HepG2 (cell line): ENCODE results near the gene SSBP2. TPM values are rescaled to one million over a fixed set of nuclear protein-coding genes. Genes with fewer than 3 reads are reported as not detected.

ENCODE experiments used
- ATAC-seq: fragments of 200-7000 bp; cut with Tn5 transposase; 3 replicates; pipeline ENCODE4 v1.9.1; 2020; ENCODE audit warnings: mild to moderate bottlenecking, moderate library complexity
- BruUV-seq: library from RNA; stranded (reverse); fragments of 400-500 nt; replicated peaks from 2 replicates; lab custom pipeline; 2021; lab: Mats Ljungman, UMichigan
- CTCF ChIA-PET: fragments of 300-600 bp; formaldehyde crosslinking; extraction: SDS; loops from one replicate; lab custom pipeline; 2021; ENCODE audit warnings: low total read pairs, inconsistent platforms, low intra/inter-chr PET ratio; lab: Yijun Ruan, JAX
- POLR2A ChIA-PET: fragments of 350-600 bp; sonication (Branson Sonifier 250); formaldehyde crosslinking; loops from one replicate; lab custom pipeline; 2020; ENCODE audit warnings: antibody characterized with exemption, inconsistent platforms; lab: Yijun Ruan, JAX
- DNase-seq: peaks from one replicate; pipeline ENCODE4 v3.0.0-alpha.2; 2015; ENCODE audit warnings: low spot score
- FAIRE-seq: peaks from 3 replicates; lab custom pipeline; 2011; peaks lifted over from hg19 to GRCh38; lab: Jason Lieb, UNC
- H2AFZ ChIP-seq: one replicate; pipeline ENCODE4 v1.6.1; 2011; ENCODE audit warnings: low read length, inconsistent platforms
- H3K27ac ChIP-seq: fragments of 300-600 bp; 3 replicates; pipeline ENCODE4 v1.8.0; 2011; ENCODE audit warnings: mixed run types, mild to moderate bottlenecking, mixed read lengths, low read length, inconsistent platforms; ENCODE audit not compliant: insufficient read depth; ENCODE audit errors: extremely low read length
- H3K27me3 ChIP-seq, 2 experiments: fragments of 200-600 bp in 1 of 2; 2 replicates in 1 of 2; 3 replicates in 1 of 2; pipeline versions ENCODE4 v1.6.0 to v1.8.0; 2011; ENCODE audit warnings: low read length in 2 of 2, mild to moderate bottlenecking in 2 of 2, moderate library complexity in 2 of 2, inconsistent platforms in 1 of 2; ENCODE audit not compliant: insufficient read depth in 2 of 2, control insufficient read depth in 1 of 2
- H3K36me3 ChIP-seq, 2 experiments: fragments of 200-600 bp in 1 of 2; replicated peaks in 1 of 2; 2 replicates in 1 of 2; 3 replicates in 1 of 2; pipeline versions ENCODE4 v1.5.1 to v1.8.0; 2011; ENCODE audit warnings: low read length in 2 of 2, inconsistent platforms in 1 of 2; ENCODE audit not compliant: insufficient read depth in 2 of 2, control insufficient read depth in 1 of 2
- H3K4me1 ChIP-seq: 2 replicates; pipeline ENCODE4 v1.5.1; 2012; ENCODE audit warnings: low read length, inconsistent platforms; ENCODE audit not compliant: insufficient read depth
- H3K4me2 ChIP-seq: 2 replicates; pipeline ENCODE4 v1.6.0; 2011; ENCODE audit warnings: low read depth, low read length, inconsistent platforms
- H3K4me3 ChIP-seq, 3 experiments: fragments of 200-600 bp in 1 of 3; sonication (generic), shearing (Covaris generic) in 1 of 3; replicated peaks in 1 of 3; 2 replicates each; pipeline ENCODE4 v1.5.1; 2011 to 2016; ENCODE audit warnings: low read length in 3 of 3, inconsistent platforms in 2 of 3, low read depth in 2 of 3, mild to moderate bottlenecking in 2 of 3, control low read depth in 1 of 3, mixed read lengths in 1 of 3; ENCODE audit not compliant: insufficient read depth in 1 of 3
- H3K79me2 ChIP-seq: one replicate; pipeline ENCODE4 v1.6.1; 2011; ENCODE audit warnings: low read length, inconsistent platforms; ENCODE audit not compliant: insufficient read depth
- H3K9ac ChIP-seq: 2 replicates; pipeline ENCODE4 v1.6.0; 2011; ENCODE audit warnings: mild to moderate bottlenecking, low read depth, low read length, inconsistent platforms; ENCODE audit not compliant: insufficient read depth
- H3K9me3 ChIP-seq: 2 replicates; pipeline ENCODE4 v1.5.1; 2012; ENCODE audit warnings: mild to moderate bottlenecking, low read length
- H4K20me1 ChIP-seq: 2 replicates; pipeline ENCODE4 v1.6.0; 2011; ENCODE audit warnings: inconsistent platforms, mild to moderate bottlenecking, low read length, moderate library complexity; ENCODE audit not compliant: insufficient read depth
- ATAD3A ChIP-seq: sonication (generic); formaldehyde crosslinking; IDR thresholded peaks from 2 replicates; pipeline ENCODE4 v1.4.0; 2020; ENCODE audit warnings: missing genetic modification reagents
- JDP2 ChIP-seq: sonication (generic); formaldehyde crosslinking; IDR thresholded peaks from 2 replicates; pipeline ENCODE4 v1.8.1; 2022; ENCODE audit warnings: missing genetic modification reagents, borderline replicate concordance
- MAFK ChIP-seq, 2 experiments: IDR thresholded peaks in 1 of 2; conservative IDR thresholded peaks in 1 of 2; 2 replicates each; pipeline ENCODE4 v1.6.1; 2011; ENCODE audit warnings: improper control_type of control experiment in 2 of 2, low read length in 2 of 2
- MTF2 ChIP-seq: sonication (generic); formaldehyde crosslinking; IDR thresholded peaks from 2 replicates; pipeline ENCODE4 v1.5.0; 2020; ENCODE audit warnings: missing genetic modification reagents, borderline replicate concordance
- PHF21A ChIP-seq: sonication (generic); formaldehyde crosslinking; IDR thresholded peaks from 2 replicates; pipeline ENCODE4 v1.5.0; 2020; ENCODE audit warnings: mild to moderate bottlenecking, missing genetic modification reagents
- TOE1 ChIP-seq: sonication (generic); formaldehyde crosslinking; IDR thresholded peaks from 2 replicates; pipeline ENCODE4 v1.4.0; 2020; ENCODE audit warnings: mild to moderate bottlenecking, missing genetic modification reagents
- U2AF1 ChIP-seq: fragments of 200-400 bp; formaldehyde crosslinking; optimal IDR thresholded peaks from 2 replicates; pipeline ENCODE3; 2017; ENCODE audit warnings: mild to moderate bottlenecking, low read depth, low read length
- ZNF232 ChIP-seq: sonication (generic); formaldehyde crosslinking; IDR thresholded peaks from 2 replicates; pipeline ENCODE4 v1.4.0; 2020; ENCODE audit warnings: missing genetic modification reagents, borderline replicate concordance
- ZNF468 ChIP-seq: sonication (generic); formaldehyde crosslinking; IDR thresholded peaks from 2 replicates; pipeline ENCODE4 v1.8.0; 2022; ENCODE audit warnings: mild to moderate bottlenecking, moderate library complexity, missing genetic modification reagents
- WGBS: methylation state at CpG from one replicate; pipeline ENCODE4 v1.1.6; 2017; ENCODE audit warnings: low lambda C conversion rate; 5-methylcytosine and 5-hydroxymethylcytosine counted together
- in situ Hi-C: cut with HindIII; loops from 2 replicates; pipeline ENCODE4 v1.10.0; 2017; ENCODE audit warnings: low pct_unique_long_range_greater_than_20kb; ENCODE audit not compliant: extremely low pct_ligation_motif_present
- intact Hi-C: fragments of 100-400 bp; cut with micrococcal nuclease; formaldehyde crosslinking; loops from one replicate; pipeline ENCODE4 v1.10.0; 2022; ENCODE audit not compliant: unreplicated experiment
- polyA plus RNA-seq, 8 experiments: library from polyadenylated mRNA; depleted of rRNA in 3 of 8; stranded (reverse) in 7 of 8; unstranded in 1 of 8; fragments of >200 nt; fragmentation: Illumina TruSeq in 4 of 8; extraction: Trizol in 4 of 8; gene quantifications; 2 replicates each; pipeline versions ENCODE4 v1.2.1 to v1.2.3, GENCODE V29; 2011 to 2016; ENCODE audit warnings: low read depth in 4 of 8, missing spikeins in 1 of 8, mixed read lengths in 1 of 8; ENCODE audit not compliant: insufficient read depth in 1 of 8
- total RNA-seq, 5 experiments: library from RNA; depleted of rRNA; stranded (reverse); fragments of >200 nt; fragmentation: Illumina TruSeq; extraction: Trizol; gene quantifications; 2 replicates each; pipeline ENCODE4 v1.2.3, GENCODE V29; 2016; ENCODE audit warnings: low read depth in 1 of 5

The SSBP2 gene
- total and polyA plus RNA-seq, 2 of the 13 experiments (the other 11 are each of a cell fraction or from before 2014, with no cell fraction given): 0.16 TPM; not detected in 1

GRCh38 chr5:81427566-81427965, 323.3 kb downstream of the SSBP2 start:
- BruUV-seq: no TSS peak
- intact Hi-C loops (loop anchor here (10.0 kb wide), 2 partner anchors 77 to 407 kb away; no protein-coding TSS in a partner anchor), in situ Hi-C loops (loop anchor here (10.0 kb wide), 2 partner anchors 737 to 797 kb away; no protein-coding TSS in a partner anchor)
- Histone ChIP-seq H3K4me1 (peaks cover 7% of the 10 kb centered on the region; the same call in 1 of the 2 replicates), H3K79me2 (no peaks in the 10 kb centered on the region), H4K20me1 (no peaks in the 10 kb centered on the region), H3K9ac (no peak overlapping the region), H3K9me3 (no peaks in the 10 kb centered on the region), H3K4me3 (no peak overlapping the region), H3K36me3 (no peaks in the 10 kb centered on the region), H3K27ac (no peak overlapping the region), H3K4me2 (no peak overlapping the region), H2AFZ (no peak overlapping the region), H3K27me3 (no peaks in the 10 kb centered on the region; a peak in 1 of 5 replicates)
- DNase-seq (no peak), ATAC-seq (no peak), FAIRE-seq (no peak)
- WGBS: 77% methylated on average over 1 of the region's 1 CpG
- no peak for TF ChIP-seq MTF2 (CRISPR knock-in tag)
- TF ChIP-seq MAFK (conservative IDR thresholded peaks at IDR 0.05 in 1 of 2, IDR thresholded peaks at IDR 0.05 in 1 of 2; ENCODE audit: low read length in 2 of 2): peak; percentile 32 to 53; a peak in 1 of 4 replicates
- ChIA-PET POLR2A (no interaction called here), CTCF (no interaction called here)

DNA sequence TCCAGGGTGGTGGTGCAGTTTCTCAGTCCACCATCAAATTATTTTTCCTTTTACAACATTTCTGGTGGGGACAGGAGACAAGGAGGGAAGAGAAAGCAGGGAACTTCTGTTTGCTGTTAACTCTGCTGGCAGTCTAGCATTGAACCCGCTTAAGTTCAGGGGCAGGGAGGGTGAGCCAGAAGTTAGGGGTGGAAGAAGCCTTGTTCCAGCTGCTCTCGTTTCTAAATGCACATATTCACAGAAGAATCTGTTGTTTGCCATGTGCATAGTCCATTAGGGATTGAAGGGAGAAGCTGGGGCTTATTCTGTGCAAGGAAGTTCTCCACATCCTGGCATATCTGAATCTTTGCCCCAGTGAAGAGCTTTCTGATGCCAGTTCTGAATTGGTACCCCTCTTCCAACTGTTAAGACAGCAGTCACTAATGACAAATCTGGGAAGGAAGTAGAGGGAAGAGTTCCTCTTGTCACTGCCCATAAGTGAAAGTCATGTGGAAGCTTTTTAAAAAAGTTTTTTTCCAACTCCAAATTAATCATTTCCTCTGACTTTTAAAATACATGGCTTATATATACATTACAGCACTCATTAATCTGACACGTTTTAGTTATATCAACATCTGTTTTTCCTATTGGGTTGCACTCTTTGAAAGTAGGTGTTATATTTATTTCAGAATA, 324.4 kb downstream of the SSBP2 start:
- POLR2A ChIA-PET: no interaction called here
- Histone ChIP-seq H3K4me3 (no peak overlapping the region), H3K79me2 (no peaks in the 10 kb centered on the region), H4K20me1 (no peaks in the 10 kb centered on the region), H3K9me3 (no peaks in the 10 kb centered on the region), H3K9ac (no peak overlapping the region), H3K27ac (no peak overlapping the region), H3K4me1 (peaks cover 13% of the 10 kb centered on the region; the same call in 1 of the 2 replicates), H3K27me3 (no peaks in the 10 kb centered on the region; a peak in 1 of 5 replicates), H3K36me3 (no peaks in the 10 kb centered on the region), H2AFZ (no peak overlapping the region), H3K4me2 (no peak overlapping the region)
- TF ChIP-seq ATAD3A (CRISPR knock-in tag) (no peak), PHF21A (CRISPR knock-in tag) (no peak), ZNF232 (CRISPR knock-in tag) (no peak), TOE1 (CRISPR knock-in tag) (no peak), JDP2 (CRISPR knock-in tag) (no peak), U2AF1 (no peak), ZNF468 (CRISPR knock-in tag) (no peak)
- intact Hi-C loops (loop anchor here (10.0 kb wide), 2 partner anchors 78 to 408 kb away; no protein-coding TSS in a partner anchor), in situ Hi-C loops (loop anchor here (10.0 kb wide), 2 partner anchors 738 to 798 kb away; no protein-coding TSS in a partner anchor)
- CTCF ChIA-PET: interaction anchor here (1.6 kb wide), 1 partner anchor 740 kb away, joined by 3 read pairs; no protein-coding TSS in a partner anchor
- ATAC-seq (no peak), DNase-seq (no peak), FAIRE-seq (no peak)
- 4% methylated on average over 3 of the region's 3 CpGs for WGBS
- BruUV-seq: no TSS peak
